Cardiac muscle cell (in vitro differentiated cells and primary cell): ENCODE data around the gene HNF1B. TPM values are rescaled to one million over a fixed set of nuclear protein-coding genes. Genes with fewer than 3 reads are reported as not detected.
A peak's percentile ranks its signal among the peaks of the same experiment; 100 is the strongest.
"Not testable (repeated sequence)": the region's sequence is repeated elsewhere in the genome, so short reads cannot be mapped to it uniquely, and the experiment has no call there.

Experiments used
- DNase-seq, 2 donors: peaks; one replicate each; pipeline versions ENCODE4 v3.0.0 to v3.0.0-alpha.2; 2010 to 2017; ENCODE audit warnings: low read depth in 1 of 2, low spot score in 1 of 2
- H3K27ac ChIP-seq: fragments of 200-600 bp; sonication (generic); 2 replicates; pipeline ENCODE4 v1.5.1; 2016
- H3K27me3 ChIP-seq: fragments of 200-600 bp; sonication (generic); 2 replicates; pipeline ENCODE4 v1.6.0; 2016; ENCODE audit warnings: control low read depth
- H3K36me3 ChIP-seq: fragments of 200-600 bp; sonication (generic); 2 replicates; pipeline ENCODE4 v1.5.1; 2016; ENCODE audit warnings: control low read depth
- H3K4me1 ChIP-seq: fragments of 200-600 bp; sonication (generic); 2 replicates; pipeline ENCODE4 v1.8.1; 2017; ENCODE audit warnings: low read depth, mild to moderate bottlenecking, mixed run types
- H3K4me3 ChIP-seq: fragments of 200-600 bp; sonication (generic); 2 replicates; pipeline ENCODE4 v1.5.1; 2016; ENCODE audit warnings: mild to moderate bottlenecking
- H3K9me3 ChIP-seq: fragments of 200-600 bp; sonication (generic); 2 replicates; pipeline ENCODE4 v1.5.1; 2017; ENCODE audit warnings: low read depth, mild to moderate bottlenecking, control low read depth
- CTCF ChIP-seq: IDR thresholded peaks from 2 replicates; pipeline ENCODE4 v1.5.1; 2012; ENCODE audit warnings: low read depth, mild to moderate bottlenecking, low read length
- polyA plus RNA-seq: library from polyadenylated mRNA; unstranded; fragments of >200 nt; fragmentation: Nextera tagmentation; extraction: Ambion mirVana; gene quantifications from 2 replicates; pipeline ENCODE4 v1.2.1, GENCODE V29; 2016
- total RNA-seq: library from RNA; depleted of rRNA; stranded (reverse); fragments of >200 nt; gene quantifications from 2 replicates; pipeline ENCODE4 v1.2.3, GENCODE V29; 2016

The HNF1B gene
- total and polyA plus RNA-seq, 2 experiments from 2014 or later: not detected

GRCh38 chr17:37789021-37789565 lies 44.2 kb upstream of the HNF1B start:
- Histone ChIP-seq H3K9me3 (no peaks in the 10 kb centered on the region), H3K27me3 (peaks cover 20% of the 10 kb centered on the region), H3K4me1 (no peaks in the 10 kb centered on the region), H3K36me3 (no peaks in the 10 kb centered on the region), H3K4me3 (no peak overlapping the region), H3K27ac (no peak overlapping the region)
- no peak for TF ChIP-seq CTCF
- no peak for DNase-seq

DNA sequence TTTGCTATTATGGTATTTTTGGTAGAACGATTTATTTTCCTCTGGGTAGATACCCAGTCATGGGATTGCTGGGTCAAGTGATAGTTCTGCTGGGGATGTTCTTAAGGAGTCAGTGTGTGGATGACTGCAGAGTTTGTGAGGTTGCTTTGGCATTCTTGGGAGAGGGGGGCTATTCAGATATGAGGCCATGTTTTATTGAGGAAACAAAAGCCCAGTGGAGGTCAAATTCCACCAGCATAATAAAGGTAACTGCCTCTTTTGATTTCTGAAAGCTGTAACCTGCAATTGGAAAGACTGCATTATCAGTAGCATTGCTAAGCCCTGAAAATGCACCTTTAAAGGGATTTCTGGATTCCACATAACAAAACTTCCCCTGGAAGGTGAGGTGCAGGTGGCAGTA lies 43.7 kb upstream of the HNF1B start:
- H3K27ac ChIP-seq: no peak overlapping the region
- TF ChIP-seq CTCF: no peak
- no peak overlapping the region for H3K4me3 ChIP-seq
- H3K9me3 ChIP-seq: no peaks in the 10 kb centered on the region
- H3K36me3 ChIP-seq: no peaks in the 10 kb centered on the region
- peaks cover 20% of the 10 kb centered on the region for H3K27me3 ChIP-seq
- no peak for DNase-seq
- no peaks in the 10 kb centered on the region for H3K4me1 ChIP-seq

- Histone ChIP-seq H3K36me3 (no peaks in the 10 kb centered on the region), H3K27ac (no peak overlapping the region), H3K27me3 (peaks cover 20% of the 10 kb centered on the region), H3K9me3 (no peaks in the 10 kb centered on the region), H3K4me3 (no peak overlapping the region), H3K4me1 (no peaks in the 10 kb centered on the region)
- TF ChIP-seq CTCF: no peak
- DNase-seq: peak in 1 of 2 donors; percentile 33
These were observed 42.3 kb upstream of the HNF1B start for GRCh38 chr17:37787055-37787757.

- H3K4me3 ChIP-seq: no peak overlapping the region
- no peaks in the 10 kb centered on the region for H3K4me1 ChIP-seq
- DNase-seq: no peak
- peaks cover 20% of the 10 kb centered on the region for H3K27me3 ChIP-seq
- no peak overlapping the region for H3K27ac ChIP-seq
- no peaks in the 10 kb centered on the region for H3K36me3 ChIP-seq
- H3K9me3 ChIP-seq: no peaks in the 10 kb centered on the region
- TF ChIP-seq CTCF: no peak
These were observed 41.6 kb upstream of the HNF1B start for GRCh38 chr17:37786481-37786880.

DNA sequence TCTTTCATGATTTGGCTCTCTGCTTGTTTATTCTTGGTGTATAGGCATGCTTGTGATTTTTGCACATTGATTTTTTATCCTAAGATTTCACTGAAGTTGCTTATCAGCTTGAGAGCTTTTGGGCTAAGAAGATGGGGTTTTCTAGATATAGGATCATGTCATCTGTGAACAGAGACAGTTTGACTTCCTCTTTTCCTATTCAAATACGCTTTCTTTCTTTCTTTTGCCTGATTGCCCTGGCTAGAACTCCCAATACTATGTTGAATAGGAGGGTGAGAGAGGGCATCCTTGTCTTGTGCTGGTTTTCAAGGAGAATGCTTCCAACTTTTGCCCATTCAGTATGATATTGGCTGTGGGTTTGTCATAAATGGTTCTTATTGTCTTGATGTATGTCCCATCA lies 37.6 kb upstream of the HNF1B start:
- DNase-seq, H3K4me3 ChIP-seq, H3K4me1 ChIP-seq, H3K9me3 ChIP-seq, H3K27me3 ChIP-seq, H3K27ac ChIP-seq, H3K36me3 ChIP-seq: not testable (repeated sequence)

DNA sequence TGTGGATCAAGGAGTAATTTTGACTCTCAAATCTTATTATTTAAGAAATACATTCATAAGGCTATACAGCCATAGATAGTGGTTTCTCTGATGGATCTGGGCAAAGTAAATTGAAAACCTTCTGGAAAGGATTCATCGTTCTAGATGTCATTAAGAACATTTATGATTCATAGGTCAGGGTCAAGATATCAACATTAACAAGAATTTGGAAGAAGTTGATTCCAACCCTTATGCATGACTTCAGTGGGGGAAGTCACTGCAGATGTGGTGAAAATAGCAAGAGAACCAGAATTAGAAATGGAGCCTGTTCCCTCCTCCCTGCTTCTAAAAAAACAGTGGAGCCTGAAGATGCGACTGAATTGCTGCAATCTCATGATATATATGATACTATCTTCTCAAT lies 36.6 kb upstream of the HNF1B start:
- no peaks in the 10 kb centered on the region for H3K27me3 ChIP-seq
- H3K4me3 ChIP-seq: no peak overlapping the region
- no peaks in the 10 kb centered on the region for H3K36me3 ChIP-seq
- H3K9me3 ChIP-seq: no peaks in the 10 kb centered on the region
- no peak overlapping the region for H3K27ac ChIP-seq
- no peaks in the 10 kb centered on the region for H3K4me1 ChIP-seq
- DNase-seq: no peak
- TF ChIP-seq CTCF: no peak
